HG02973 (cell line): ENCODE data around the gene WWC2.
"Not testable (repeated sequence)": the region's sequence is repeated elsewhere in the genome, so short reads cannot be mapped to it uniquely, and the experiment has no call there.

Experiments used
- ATAC-seq: cut with Tn5 transposase; IDR thresholded peaks from one replicate; pipeline ENCODE4 v1.9.1; 2021; ENCODE audit warnings: moderate library complexity; ENCODE audit not compliant: unreplicated experiment

Gene WWC2

GRCh38 chr4:183141997-183142396 lies 42.9 kb downstream of the WWC2 start:
- ATAC-seq, result no peak

- no peak for ATAC-seq
These were observed 43.8 kb downstream of the WWC2 start for GRCh38 chr4:183142571-183143550.

GRCh38 chr4:183144787-183145186 lies 45.7 kb downstream of the WWC2 start:
- no peak for ATAC-seq

GRCh38 chr4:183145773-183146172 lies 46.7 kb downstream of the WWC2 start:
- no peak for ATAC-seq

GRCh38 chr4:183146478-183146877 lies 47.4 kb downstream of the WWC2 start:
- no peak for ATAC-seq

GRCh38 chr4:183147196-183147595 lies 48.1 kb downstream of the WWC2 start:
- no peak for ATAC-seq

- ATAC-seq, result no peak
These were observed 48.9 kb downstream of the WWC2 start for GRCh38 chr4:183147983-183148382.

- no peak for ATAC-seq
These were observed 50.8 kb downstream of the WWC2 start for GRCh38 chr4:183149616-183150539.

GRCh38 chr4:183150664-183151063 lies 51.6 kb downstream of the WWC2 start:
- not testable (repeated sequence) for ATAC-seq

- not testable (repeated sequence) for ATAC-seq
These were observed 53.2 kb downstream of the WWC2 start for GRCh38 chr4:183152232-183152631.

- no peak for ATAC-seq
These were observed 54.3 kb downstream of the WWC2 start for GRCh38 chr4:183153190-183153916.

GRCh38 chr4:183154701-183155391 lies 55.8 kb downstream of the WWC2 start:
- no peak for ATAC-seq

- no peak for ATAC-seq
These were observed 56.6 kb downstream of the WWC2 start for GRCh38 chr4:183155450-183156184.

- ATAC-seq, result no peak
These were observed 58.2 kb downstream of the WWC2 start for GRCh38 chr4:183157215-183157614.

GRCh38 chr4:183158062-183158461 lies 59.0 kb downstream of the WWC2 start:
- no peak for ATAC-seq

GRCh38 chr4:183161630-183162029 lies 62.6 kb downstream of the WWC2 start:
- no peak for ATAC-seq

- ATAC-seq, result no peak
These were observed 64.1 kb downstream of the WWC2 start for GRCh38 chr4:183163135-183163534.

GRCh38 chr4:183164963-183165362 lies 65.9 kb downstream of the WWC2 start:
- ATAC-seq, result no peak

GRCh38 chr4:183165376-183165775 lies 66.3 kb downstream of the WWC2 start:
- no peak for ATAC-seq

- ATAC-seq, result no peak
These were observed 71.8 kb downstream of the WWC2 start for GRCh38 chr4:183170894-183171293.
